Thyroid gland (tissue), 4 donors: ENCODE results near the gene ZNF593. TPM values are rescaled to one million over a fixed set of nuclear protein-coding genes. Genes with fewer than 3 reads are reported as not detected.

Source experiments
- DNase-seq, 2 donors: peaks; one replicate each; pipeline ENCODE4 v3.0.0-alpha.2; 2019
- H3K27ac ChIP-seq, 3 donors: fragments of 200-600 bp; sonication (generic); 1 replicate in 2 of 3; 2 replicates in 1 of 3; pipeline ENCODE4 v1.5.1; 2016 to 2019; ENCODE audit warnings: mild to moderate bottlenecking in 1 of 3, moderate library complexity in 1 of 3
- H3K27me3 ChIP-seq: fragments of 200-600 bp; sonication (generic); one replicate; pipeline ENCODE4 v1.5.1; 2019
- H3K36me3 ChIP-seq, 2 donors: fragments of 200-600 bp; sonication (generic); one replicate each; pipeline ENCODE4 v1.5.1; 2016 to 2019
- H3K4me1 ChIP-seq, 2 donors: fragments of 200-600 bp; sonication (generic); one replicate each; pipeline ENCODE4 v1.5.1; 2017 to 2019
- H3K4me3 ChIP-seq, 3 donors: fragments of 200-600 bp; sonication (generic); replicated peaks in 1 of 3; 1 replicate in 2 of 3; 2 replicates in 1 of 3; pipeline ENCODE4 v1.5.1; 2016; ENCODE audit warnings: mild to moderate bottlenecking in 1 of 3
- H3K9me3 ChIP-seq: fragments of 200-600 bp; sonication (generic); one replicate; pipeline ENCODE4 v1.5.1; 2017
- POLR2A ChIP-seq, 2 donors: fragments of 450-650 bp; IDR thresholded peaks; one replicate each; pipeline ENCODE4 v1.6.1; 2017; ENCODE audit warnings: antibody characterized with exemption in 2 of 2, mild to moderate bottlenecking in 2 of 2, moderate library complexity in 1 of 2
- WGBS, 2 donors: methylation state at CpG; one replicate each; pipeline ENCODE4 v1.1.5; 2017; 5-methylcytosine and 5-hydroxymethylcytosine counted together
- intact Hi-C: fragments of 100-400 bp; cut with DNase I; formaldehyde crosslinking; loops from one replicate; pipeline ENCODE4 v1.15.1; 2023
- total RNA-seq, 4 donors: library from RNA; depleted of rRNA; stranded (reverse); fragments of >200 nt; gene quantifications; one replicate each; pipeline ENCODE4 v1.2.3, GENCODE V29; 2016
- TF ChIP-seq, protein P1 (sequence below), 6 experiments: fragments of 200-600 bp in 3 of 6; fragments of 450-650 bp in 3 of 6; sonication (generic) in 3 of 6; IDR thresholded peaks; one replicate each; pipeline ENCODE4 v1.5.1; 2016 to 2019; ENCODE audit warnings: antibody characterized with exemption in 6 of 6, mild to moderate bottlenecking in 2 of 6, inconsistent platforms in 1 of 6, moderate library complexity in 1 of 6

Gene ZNF593
- total RNA-seq, 4 donors from 2014 or later: 18.3 to 65.8 (median 27.3) TPM

DNA sequence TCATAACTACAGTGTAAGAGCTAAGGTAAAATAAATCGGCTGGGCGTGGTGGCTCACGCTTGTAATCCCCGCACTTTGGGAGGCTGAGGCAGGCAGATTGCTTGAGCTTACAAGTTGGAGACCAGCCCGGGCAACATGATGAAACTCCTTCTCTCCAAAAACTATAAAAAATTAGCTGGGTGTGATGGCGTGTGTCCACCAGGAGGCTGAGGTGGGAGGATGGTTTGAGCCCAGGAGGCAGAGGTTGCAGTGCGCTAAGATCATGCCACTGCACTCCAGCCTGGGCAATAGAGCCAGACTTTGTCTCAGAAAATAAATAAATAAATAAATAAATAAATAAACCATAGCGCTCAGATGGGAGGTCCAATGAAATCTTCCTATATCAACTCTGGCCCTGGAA, 27.5 kb upstream of the ZNF593 start:
- no peak overlapping the region for H3K27ac ChIP-seq
- 89 to 92% methylated on average over 8 of the region's 8 CpGs for WGBS, 2 donors
- no peak for DNase-seq
- intact Hi-C loops: loop anchor here (10.0 kb wide), 1 partner anchor 107 kb away; no protein-coding TSS in a partner anchor
- no peaks in the 10 kb centered on the region for H3K27me3 ChIP-seq
- TF ChIP-seq, protein P1, sequence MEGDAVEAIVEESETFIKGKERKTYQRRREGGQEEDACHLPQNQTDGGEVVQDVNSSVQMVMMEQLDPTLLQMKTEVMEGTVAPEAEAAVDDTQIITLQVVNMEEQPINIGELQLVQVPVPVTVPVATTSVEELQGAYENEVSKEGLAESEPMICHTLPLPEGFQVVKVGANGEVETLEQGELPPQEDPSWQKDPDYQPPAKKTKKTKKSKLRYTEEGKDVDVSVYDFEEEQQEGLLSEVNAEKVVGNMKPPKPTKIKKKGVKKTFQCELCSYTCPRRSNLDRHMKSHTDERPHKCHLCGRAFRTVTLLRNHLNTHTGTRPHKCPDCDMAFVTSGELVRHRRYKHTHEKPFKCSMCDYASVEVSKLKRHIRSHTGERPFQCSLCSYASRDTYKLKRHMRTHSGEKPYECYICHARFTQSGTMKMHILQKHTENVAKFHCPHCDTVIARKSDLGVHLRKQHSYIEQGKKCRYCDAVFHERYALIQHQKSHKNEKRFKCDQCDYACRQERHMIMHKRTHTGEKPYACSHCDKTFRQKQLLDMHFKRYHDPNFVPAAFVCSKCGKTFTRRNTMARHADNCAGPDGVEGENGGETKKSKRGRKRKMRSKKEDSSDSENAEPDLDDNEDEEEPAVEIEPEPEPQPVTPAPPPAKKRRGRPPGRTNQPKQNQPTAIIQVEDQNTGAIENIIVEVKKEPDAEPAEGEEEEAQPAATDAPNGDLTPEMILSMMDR (IDR thresholded peaks at IDR 0.05): no peak
- TF ChIP-seq POLR2A (IDR thresholded peaks at IDR 0.05): no peak
- H3K4me1 ChIP-seq: peaks cover 23 to 25% of the 10 kb centered on the region in 2 donors
- H3K4me3 ChIP-seq: no peak overlapping the region
- H3K9me3 ChIP-seq: no peaks in the 10 kb centered on the region
- no peaks in the 10 kb centered on the region for H3K36me3 ChIP-seq

DNA sequence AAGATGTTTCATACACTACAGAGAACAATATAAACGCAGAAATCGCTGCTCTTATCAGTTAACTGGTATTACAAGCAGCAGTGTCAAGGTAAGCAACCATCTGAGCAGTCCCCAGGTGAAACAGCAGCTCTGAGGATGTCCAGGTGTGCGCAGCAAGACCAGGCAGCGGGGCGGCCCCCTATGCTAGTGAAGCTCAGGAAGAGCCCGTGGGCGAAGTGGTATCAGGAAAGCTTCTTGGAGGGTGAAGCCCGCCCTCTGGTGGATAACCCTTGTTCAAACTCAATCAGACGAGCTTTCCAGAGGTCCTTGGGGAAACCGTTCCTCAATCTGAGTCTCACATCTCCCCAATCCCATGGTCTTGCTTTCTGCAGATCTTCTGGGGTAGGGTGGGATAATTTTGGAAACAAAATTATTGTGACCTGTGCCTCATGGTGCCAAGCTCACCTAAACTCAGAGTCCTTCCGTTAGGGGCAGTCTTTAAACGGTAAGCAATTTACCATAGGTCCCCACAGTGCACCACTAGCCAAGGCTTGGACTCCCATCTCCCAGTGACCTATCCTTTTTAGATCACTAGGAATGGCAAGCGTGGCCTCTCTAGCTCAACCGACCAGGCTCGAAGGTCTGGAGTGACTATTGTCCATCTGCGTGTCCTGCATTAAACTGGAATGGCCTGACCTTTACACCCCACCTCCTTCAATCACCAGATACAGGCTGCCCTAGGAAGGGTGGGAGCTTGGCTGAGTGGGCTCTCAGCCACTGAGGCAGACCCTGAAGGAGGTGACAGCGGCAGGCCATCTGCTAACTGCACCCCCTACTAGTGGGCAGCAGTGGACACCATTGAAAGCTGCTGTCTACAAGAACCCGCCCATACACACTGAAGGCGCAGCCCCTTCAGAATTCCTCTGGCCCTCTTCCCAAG, 24.4 kb upstream of the ZNF593 start:
- 26 to 28% methylated on average over 12 to 19 of the region's 19 CpGs for WGBS, 2 donors
- peak; percentile 88 to 89 for DNase-seq
- intact Hi-C loops: loop anchor here (2.0 to 10.0 kb wide), 2 partner anchors 40 to 110 kb away; no protein-coding TSS in a partner anchor

DNA sequence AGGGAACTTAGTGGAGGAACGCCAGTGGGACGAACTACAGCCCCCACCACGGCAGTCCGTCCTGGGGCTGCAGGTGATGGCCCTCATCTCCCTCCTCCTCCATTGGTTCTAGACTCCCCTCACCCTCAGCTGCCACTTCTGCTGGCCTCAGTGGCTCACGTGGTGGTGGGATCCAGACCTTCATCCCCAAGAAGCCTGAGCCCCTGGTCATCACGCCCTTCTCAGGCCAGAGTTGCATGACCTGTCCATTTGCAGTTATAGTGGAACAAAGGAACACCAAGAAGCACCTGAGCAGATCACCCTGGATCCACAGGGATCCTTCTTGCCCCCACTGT, 23.8 kb upstream of the ZNF593 start:
- H3K9me3 ChIP-seq: no peaks in the 10 kb centered on the region
- no peak for TF ChIP-seq POLR2A (IDR thresholded peaks at IDR 0.05)
- TF ChIP-seq, protein P1 (IDR thresholded peaks at IDR 0.05): no peak
- H3K36me3 ChIP-seq: no peaks in the 10 kb centered on the region
- no peaks in the 10 kb centered on the region for H3K27me3 ChIP-seq
- no peak overlapping the region for H3K4me3 ChIP-seq
- 35 to 53% methylated on average over 6 of the region's 6 CpGs for WGBS, 2 donors
- H3K4me1 ChIP-seq: no peaks in the 10 kb centered on the region
- H3K27ac ChIP-seq: no peak overlapping the region
- DNase-seq: no peak
- intact Hi-C loops: loop anchor here (2.0 to 10.0 kb wide), 2 partner anchors 41 to 111 kb away; no protein-coding TSS in a partner anchor

More for the DNA sequence above, 24.4 kb upstream of the ZNF593 start:
- Histone ChIP-seq H3K27ac (no peak overlapping the region), H3K27me3 (no peaks in the 10 kb centered on the region), H3K9me3 (no peaks in the 10 kb centered on the region), H3K4me1 (peaks cover 4 to 6% of the 10 kb centered on the region in 2 donors), H3K36me3 (no peaks in the 10 kb centered on the region), H3K4me3 (no peak overlapping the region)
- no peak for TF ChIP-seq POLR2A (IDR thresholded peaks at IDR 0.05)
- TF ChIP-seq, protein P1 (IDR thresholded peaks at IDR 0.05): peak; percentile 39 to 86 (median 72)

DNA sequence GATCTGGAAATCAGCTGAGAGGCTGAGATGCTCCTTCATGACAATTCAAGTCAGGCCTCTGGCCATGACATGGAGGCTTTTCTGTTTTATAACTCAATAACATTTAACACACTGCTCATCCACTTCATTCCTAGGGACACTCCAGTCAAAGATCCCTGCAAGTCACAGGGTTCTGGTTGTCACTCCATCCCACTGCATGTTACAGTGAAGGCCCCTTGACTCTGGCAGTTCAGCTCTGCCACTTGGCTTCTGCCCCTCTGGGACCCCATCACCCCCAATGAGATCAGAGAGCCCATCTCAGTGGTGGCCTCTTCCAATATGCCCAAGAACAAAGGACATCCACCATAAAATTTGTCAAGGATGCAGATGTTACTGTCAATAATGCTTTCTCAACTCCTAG, 20.8 kb upstream of the ZNF593 start:
- Histone ChIP-seq H3K27ac (no peak overlapping the region), H3K4me3 (no peak overlapping the region), H3K4me1 (no peaks in the 10 kb centered on the region), H3K36me3 (no peaks in the 10 kb centered on the region), H3K27me3 (no peaks in the 10 kb centered on the region), H3K9me3 (no peaks in the 10 kb centered on the region)
- intact Hi-C loops: loop anchor here (10.0 kb wide), 1 partner anchor 114 kb away; no protein-coding TSS in a partner anchor
- DNase-seq: no peak
- no peak for TF ChIP-seq POLR2A (IDR thresholded peaks at IDR 0.05)
- TF ChIP-seq, protein P1 (IDR thresholded peaks at IDR 0.05): no peak

DNA sequence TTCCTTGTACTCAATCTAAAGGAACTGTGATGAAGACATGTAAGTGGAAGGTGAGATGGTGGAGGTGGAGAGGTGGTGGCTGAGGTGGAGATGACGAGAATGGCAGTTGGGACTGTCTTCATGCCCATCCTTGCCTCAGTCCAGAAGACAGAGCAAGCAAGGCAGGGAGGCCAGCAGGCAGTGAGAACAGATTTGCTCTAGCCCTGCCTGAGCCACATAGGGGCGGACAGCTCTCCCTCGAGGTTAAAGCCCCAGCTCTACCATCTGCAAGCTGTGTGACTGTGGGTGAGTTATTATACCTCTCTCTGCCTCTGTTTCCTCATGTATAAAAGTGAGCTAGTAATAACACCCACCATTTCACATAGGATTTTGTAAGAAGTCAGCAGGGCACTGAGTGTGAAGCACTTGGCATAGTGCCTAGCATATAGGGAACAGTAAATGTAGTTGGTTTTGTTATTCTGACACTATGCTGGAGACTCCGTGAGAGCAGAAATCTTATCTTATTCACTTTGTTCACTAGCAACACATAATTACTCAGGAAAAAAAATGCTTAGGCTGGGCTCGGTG, 15.7 kb upstream of the ZNF593 start:
- TF ChIP-seq, protein P1 (IDR thresholded peaks at IDR 0.05): no peak
- TF ChIP-seq POLR2A (IDR thresholded peaks at IDR 0.05): no peak
- no peaks in the 10 kb centered on the region for H3K27me3 ChIP-seq
- 60 to 63% methylated on average over 5 of the region's 5 CpGs for WGBS, 2 donors
- no peak for DNase-seq
- intact Hi-C loops: loop anchor here (10.0 kb wide), 1 partner anchor 259 kb away; no protein-coding TSS in a partner anchor
- no peaks in the 10 kb centered on the region for H3K9me3 ChIP-seq
- no peaks in the 10 kb centered on the region for H3K4me1 ChIP-seq
- no peak overlapping the region for H3K27ac ChIP-seq
- no peak overlapping the region for H3K4me3 ChIP-seq
- no peaks in the 10 kb centered on the region for H3K36me3 ChIP-seq
